HG03575 (cell line): ENCODE measurements around the gene BMP15.

ENCODE experiments used
- ATAC-seq: cut with Tn5 transposase; IDR thresholded peaks from one replicate; pipeline ENCODE4 v1.9.1; 2021; ENCODE audit not compliant: unreplicated experiment, insufficient number of reproducible peaks, low FRiP score; ENCODE audit errors: extremely low read depth

BMP15 gene

GRCh38 chrX:50910685-50911176, at the start of gene BMP15:
Gene BMP15 (plus strand): TSS chrX:50910735. CDS start chrX:50910784, 49 bp downstream.
- no peak for ATAC-seq

GRCh38 chrX:50863471-50863870, 47.1 kb upstream of the BMP15 start:
- ATAC-seq: no peak

- ATAC-seq: no peak
Observed at GRCh38 chrX:50865311-50865710, 45.2 kb upstream of the BMP15 start.

GRCh38 chrX:50871922-50872453, 38.5 kb upstream of the BMP15 start:
- no peak for ATAC-seq

- ATAC-seq: no peak
Observed at GRCh38 chrX:50874876-50875275, 35.7 kb upstream of the BMP15 start.

- ATAC-seq: no peak
Observed at GRCh38 chrX:50876551-50876950, 34.0 kb upstream of the BMP15 start.

GRCh38 chrX:50877310-50877709, 33.2 kb upstream of the BMP15 start:
- ATAC-seq: no peak

- no peak for ATAC-seq
Observed at GRCh38 chrX:50881028-50881427, 29.5 kb upstream of the BMP15 start.

- ATAC-seq: no peak
Observed at GRCh38 chrX:50888884-50889283, 21.7 kb upstream of the BMP15 start.

GRCh38 chrX:50889582-50889981, 21.0 kb upstream of the BMP15 start:
- ATAC-seq: no peak

- ATAC-seq: no peak
Observed at GRCh38 chrX:50893047-50893446, 17.5 kb upstream of the BMP15 start.

GRCh38 chrX:50893466-50893865, 17.1 kb upstream of the BMP15 start:
- ATAC-seq: no peak

- ATAC-seq: no peak
Observed at GRCh38 chrX:50905334-50905733, 5.2 kb upstream of the BMP15 start.

GRCh38 chrX:50913520-50913919, 3.0 kb downstream of the BMP15 start:
- ATAC-seq: no peak

- no peak for ATAC-seq
Observed at GRCh38 chrX:50920132-50920531, 9.6 kb downstream of the BMP15 start.

GRCh38 chrX:50927127-50927526, 16.6 kb downstream of the BMP15 start:
- no peak for ATAC-seq

- no peak for ATAC-seq
Observed at GRCh38 chrX:50941638-50942037, 31.1 kb downstream of the BMP15 start.

GRCh38 chrX:50942471-50942870, 31.9 kb downstream of the BMP15 start:
- no peak for ATAC-seq

GRCh38 chrX:50952406-50952805, 41.9 kb downstream of the BMP15 start:
- no peak for ATAC-seq

- no peak for ATAC-seq
Observed at GRCh38 chrX:50953832-50954231, 43.3 kb downstream of the BMP15 start.

- no peak for ATAC-seq
Observed at GRCh38 chrX:50962156-50962555, 51.6 kb downstream of the BMP15 start.
